ENCODE measurements around the gene SEZ6L2.

SEZ6L2 gene

DNA sequence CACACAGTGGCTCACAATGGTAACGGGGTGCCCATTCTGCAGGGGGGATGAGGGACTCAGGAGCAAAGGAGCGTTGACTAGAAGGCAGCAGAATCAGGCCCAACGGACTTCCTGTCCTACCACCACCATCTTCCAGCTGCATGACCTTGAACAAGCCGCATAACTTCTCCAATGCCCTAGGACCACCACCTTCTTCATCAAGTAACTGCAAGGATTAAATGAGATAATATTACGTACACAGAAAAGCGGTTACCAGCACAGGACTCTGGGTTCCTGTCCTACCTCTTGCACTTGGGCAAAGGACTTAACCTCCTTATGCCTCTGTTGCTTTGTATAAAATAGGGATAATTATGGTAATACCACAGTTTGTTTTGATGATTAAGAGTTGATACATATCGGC, 5.6 kb upstream of the SEZ6L2 start:
- TF ChIP-seq, protein P1, sequence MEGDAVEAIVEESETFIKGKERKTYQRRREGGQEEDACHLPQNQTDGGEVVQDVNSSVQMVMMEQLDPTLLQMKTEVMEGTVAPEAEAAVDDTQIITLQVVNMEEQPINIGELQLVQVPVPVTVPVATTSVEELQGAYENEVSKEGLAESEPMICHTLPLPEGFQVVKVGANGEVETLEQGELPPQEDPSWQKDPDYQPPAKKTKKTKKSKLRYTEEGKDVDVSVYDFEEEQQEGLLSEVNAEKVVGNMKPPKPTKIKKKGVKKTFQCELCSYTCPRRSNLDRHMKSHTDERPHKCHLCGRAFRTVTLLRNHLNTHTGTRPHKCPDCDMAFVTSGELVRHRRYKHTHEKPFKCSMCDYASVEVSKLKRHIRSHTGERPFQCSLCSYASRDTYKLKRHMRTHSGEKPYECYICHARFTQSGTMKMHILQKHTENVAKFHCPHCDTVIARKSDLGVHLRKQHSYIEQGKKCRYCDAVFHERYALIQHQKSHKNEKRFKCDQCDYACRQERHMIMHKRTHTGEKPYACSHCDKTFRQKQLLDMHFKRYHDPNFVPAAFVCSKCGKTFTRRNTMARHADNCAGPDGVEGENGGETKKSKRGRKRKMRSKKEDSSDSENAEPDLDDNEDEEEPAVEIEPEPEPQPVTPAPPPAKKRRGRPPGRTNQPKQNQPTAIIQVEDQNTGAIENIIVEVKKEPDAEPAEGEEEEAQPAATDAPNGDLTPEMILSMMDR (IDR thresholded peaks at IDR 0.05; ENCODE audit: borderline replicate concordance, insufficient read depth, low read depth, low read length), result no peak
- H3K4me3 ChIP-seq (ENCODE audit: low read depth, low read length), result no peak overlapping the region

DNA sequence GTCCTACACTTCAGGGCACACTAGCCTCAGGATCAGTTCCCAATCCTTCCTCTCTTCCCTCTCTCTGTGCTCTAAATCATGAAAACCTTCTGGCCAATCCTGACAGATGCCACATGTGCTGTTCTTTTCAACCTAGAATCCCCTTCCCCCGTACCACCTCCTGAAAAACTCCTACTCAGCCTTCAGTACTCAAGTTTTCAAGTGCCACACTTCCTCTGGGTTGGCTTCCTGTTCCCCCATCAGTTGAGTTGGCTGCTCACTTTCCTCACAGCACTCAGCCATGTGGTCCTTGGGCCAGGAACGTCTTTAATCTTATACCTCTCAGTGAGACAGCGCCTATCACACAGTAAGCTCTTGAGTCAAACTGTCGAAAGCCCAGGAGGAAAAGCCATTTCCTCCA, 4.2 kb upstream of the SEZ6L2 start:
- TF ChIP-seq, protein P1 (IDR thresholded peaks at IDR 0.05; ENCODE audit: borderline replicate concordance, insufficient read depth, low read depth, low read length), result no peak

DNA sequence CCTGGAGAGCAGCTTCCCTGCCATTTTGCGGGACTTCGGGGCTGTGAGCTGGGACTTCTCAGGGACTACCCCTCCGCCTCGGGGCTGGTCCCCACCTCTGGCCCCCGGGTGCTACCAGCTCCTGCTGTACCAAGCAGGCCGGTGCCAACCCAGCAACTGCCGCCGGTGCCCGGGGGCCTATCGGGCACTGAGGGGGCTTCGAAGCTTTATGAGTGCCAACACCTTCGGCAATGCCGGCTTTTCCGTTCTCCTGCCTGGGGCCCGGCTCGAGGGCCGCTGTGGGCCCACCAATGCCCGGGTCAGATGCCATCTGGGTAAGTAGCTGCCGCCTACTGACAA, 2.2 kb upstream of the SEZ6L2 start:
- no peak overlapping the region for H3K4me3 ChIP-seq (ENCODE audit: low read depth, low read length)
- TF ChIP-seq, protein P1 (IDR thresholded peaks at IDR 0.05; ENCODE audit: borderline replicate concordance, insufficient read depth, low read depth, low read length), result no peak

More for the DNA sequence above, 4.2 kb upstream of the SEZ6L2 start:
- H3K4me3 ChIP-seq (ENCODE audit: low read depth, low read length), result no peak overlapping the region

DNA sequence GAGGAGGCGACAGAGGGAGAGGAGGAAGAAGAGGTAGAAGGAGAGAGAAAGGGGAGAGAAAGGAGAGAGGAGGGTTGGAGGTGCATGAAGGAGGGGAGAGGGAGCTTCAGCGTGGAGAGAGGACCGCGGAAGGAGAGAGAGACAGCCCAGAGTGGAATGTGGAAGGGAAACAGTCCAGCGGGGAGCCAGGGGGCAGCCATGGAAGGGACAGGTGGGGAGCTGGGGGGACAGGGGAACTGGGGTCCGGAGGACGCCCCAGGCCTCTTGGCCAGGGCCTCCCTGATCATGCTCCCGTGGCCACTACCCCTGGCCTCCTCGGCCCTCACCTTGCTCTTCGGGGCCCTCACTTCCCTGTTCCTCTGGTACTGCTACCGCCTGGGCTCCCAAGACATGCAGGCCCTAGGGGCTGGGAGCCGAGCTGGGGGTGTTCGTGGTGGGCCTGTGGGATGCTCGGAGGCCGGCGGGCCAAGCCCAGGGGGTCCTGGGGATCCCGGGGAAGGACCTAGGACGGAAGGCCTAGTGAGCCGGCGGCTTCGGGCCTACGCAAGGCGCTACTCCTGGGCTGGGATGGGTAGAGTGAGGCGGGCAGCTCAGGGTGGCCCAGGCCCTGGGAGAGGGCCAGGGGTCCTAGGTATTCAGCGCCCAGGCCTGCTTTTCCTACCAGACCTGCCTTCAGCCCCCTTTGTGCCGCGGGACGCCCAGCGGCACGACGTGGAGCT, 1.7 kb upstream of the SEZ6L2 start:
- H3K4me3 ChIP-seq (ENCODE audit: low read depth, low read length), result no peak overlapping the region
- TF ChIP-seq, protein P1 (IDR thresholded peaks at IDR 0.05; ENCODE audit: borderline replicate concordance, insufficient read depth, low read depth, low read length), result no peak

DNA sequence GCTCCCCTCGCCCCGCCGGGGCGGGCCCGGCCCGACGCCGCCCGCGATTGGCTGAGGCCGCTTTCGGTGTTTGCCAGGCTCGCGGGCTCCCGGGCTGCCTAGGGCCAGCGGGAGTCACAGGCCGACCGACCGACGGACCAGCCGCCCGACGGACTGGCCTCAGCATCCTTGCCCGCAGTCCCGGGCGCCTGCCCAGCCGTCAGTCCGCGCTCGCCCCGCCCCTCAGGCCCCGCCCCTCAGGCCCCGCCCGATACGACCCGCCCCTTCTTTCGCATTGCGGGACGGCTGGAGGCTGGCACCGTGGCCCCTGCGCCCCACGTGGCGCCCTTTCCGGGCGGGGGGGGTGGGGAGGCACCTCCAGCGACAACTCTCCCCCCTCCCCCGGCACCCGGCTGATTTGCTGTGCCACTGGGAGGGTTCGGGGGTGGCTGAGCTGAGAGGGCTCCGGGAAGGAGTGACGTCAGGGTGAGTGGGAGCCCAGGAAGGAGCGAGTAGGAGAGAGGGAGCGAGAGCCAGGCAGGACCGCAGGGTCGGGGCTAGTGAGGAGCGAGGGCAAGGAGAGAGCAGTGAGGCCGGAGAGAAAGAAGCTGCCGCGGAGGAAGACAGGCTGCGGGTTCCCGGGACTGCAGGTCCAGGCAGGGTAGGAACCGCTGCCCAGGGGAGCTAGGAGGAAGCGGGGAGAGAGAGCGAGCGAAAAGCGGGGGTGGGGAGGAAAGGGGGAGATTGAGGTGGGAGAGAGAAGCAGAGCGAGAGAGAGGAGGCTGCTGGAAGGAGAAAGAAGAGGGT, 945 bp upstream of the SEZ6L2 start, which contains the start of gene ASPHD1:
Gene ASPHD1, plus strand, starts transcription at position 387 of the 786 bp plus-strand sequence. CDS start 484 bp downstream, outside the sequence.
- TF ChIP-seq, protein P1 (IDR thresholded peaks at IDR 0.05; ENCODE audit: borderline replicate concordance, insufficient read depth, low read depth, low read length), result no peak
- peak within 1 kb of the TSS; percentile 53 for H3K4me3 ChIP-seq (ENCODE audit: low read depth, low read length)

DNA sequence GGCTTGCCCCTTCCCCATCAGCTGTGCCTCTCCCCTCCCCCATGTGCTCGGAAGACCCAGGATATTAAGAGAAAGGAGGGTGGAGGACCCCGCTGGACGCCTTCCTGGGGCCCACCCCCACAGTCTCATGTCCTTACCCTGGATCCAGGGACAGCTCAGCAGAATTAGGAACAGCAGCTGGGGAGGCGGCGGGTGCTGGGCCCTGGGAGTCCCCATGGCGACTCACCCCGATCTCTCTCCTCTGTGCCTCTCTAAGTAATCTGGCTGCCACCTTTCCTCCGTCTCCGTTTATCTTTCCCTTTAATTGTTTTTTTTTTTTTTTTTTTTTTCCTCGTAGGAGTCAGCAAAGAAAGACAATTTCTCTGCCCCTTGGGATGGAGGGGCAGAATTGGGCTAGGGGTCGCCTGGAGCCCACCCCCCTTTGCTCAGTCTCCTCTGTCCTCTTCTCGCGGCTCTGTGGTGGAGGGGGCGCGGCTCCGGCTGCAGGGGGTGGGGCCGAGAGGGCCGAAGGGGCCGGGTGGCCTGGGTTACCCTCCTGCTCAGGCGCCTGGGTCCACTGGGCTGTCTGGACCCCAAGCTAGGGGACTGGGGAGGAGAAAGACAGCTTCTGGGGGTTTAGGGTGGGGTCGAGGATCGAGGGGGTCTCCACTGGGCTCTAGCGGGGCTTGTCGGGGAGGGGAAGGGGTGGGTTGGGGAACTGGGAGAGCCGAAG, 390 bp downstream of the SEZ6L2 start:
- H3K4me3 ChIP-seq (ENCODE audit: low read depth, low read length), result no peak overlapping the region
- TF ChIP-seq, protein P1 (IDR thresholded peaks at IDR 0.05; ENCODE audit: borderline replicate concordance, insufficient read depth, low read depth, low read length), result no peak

All from GM12875 (cell line).